Stomach (tissue), 9 donors: Measurements from ENCODE around the gene OOSP3. TPM values are rescaled to one million over a fixed set of nuclear protein-coding genes. Genes with fewer than 3 reads are reported as not detected.
"Not testable (repeated sequence)": the region's sequence is repeated elsewhere in the genome, so short reads cannot be mapped to it uniquely, and the experiment has no call there.

Experiments used
- DNase-seq, 2 donors: peaks; one replicate each; pipeline versions ENCODE4 v3.0.0 to v3.0.0-alpha.2; 2013 to 2019
- H3K27ac ChIP-seq, 5 donors: fragments of 200-600 bp in 4 of 5; sonication (generic) in 4 of 5; one replicate each; pipeline ENCODE4 v1.5.1; 2013 to 2019; ENCODE audit warnings: mild to moderate bottlenecking in 1 of 5, moderate library complexity in 1 of 5
- H3K27me3 ChIP-seq, 3 donors: fragments of 200-600 bp; sonication (generic); one replicate each; pipeline ENCODE4 v1.5.1; 2017 to 2019; ENCODE audit warnings: mixed run types in 1 of 3
- H3K36me3 ChIP-seq, 4 donors: fragments of 200-600 bp; sonication (generic); 1 replicate in 3 of 4; 2 replicates in 1 of 4; pipeline ENCODE4 v1.5.1; 2016 to 2019
- H3K4me1 ChIP-seq, 4 donors: fragments of 200-600 bp; sonication (generic); one replicate each; pipeline ENCODE4 v1.5.1; 2016 to 2019
- H3K4me3 ChIP-seq, 4 donors: fragments of 200-600 bp; sonication (generic) in 3 of 4; one replicate each; pipeline ENCODE4 v1.5.1; 2016 to 2019; ENCODE audit warnings: mild to moderate bottlenecking in 1 of 4
- H3K9me3 ChIP-seq, 4 donors: fragments of 200-600 bp; sonication (generic); one replicate each; pipeline ENCODE4 v1.5.1; 2016 to 2019
- CTCF ChIP-seq, 7 experiments: fragments of 450-650 bp in 4 of 7; fragments of 200-600 bp in 3 of 7; sonication (generic) in 3 of 7; IDR thresholded peaks; one replicate each; pipeline ENCODE4 v1.5.1; 2016 to 2019; ENCODE audit warnings: antibody characterized with exemption in 7 of 7, control low read depth in 2 of 7, mild to moderate bottlenecking in 1 of 7
- EP300 ChIP-seq: sonication (generic); formaldehyde crosslinking; IDR thresholded peaks from one replicate; pipeline ENCODE4 v1.6.1; 2017; ENCODE audit warnings: antibody characterized with exemption
- POLR2A ChIP-seq, 4 donors: fragments of 450-650 bp; IDR thresholded peaks; one replicate each; pipeline ENCODE4 v1.6.1; 2016; ENCODE audit warnings: antibody characterized with exemption in 4 of 4, control low read depth in 2 of 4, mild to moderate bottlenecking in 1 of 4, moderate library complexity in 1 of 4
- POLR2AphosphoS5 ChIP-seq, 3 donors: sonication (generic); formaldehyde crosslinking; IDR thresholded peaks; one replicate each; pipeline ENCODE4 v1.6.1; 2016; ENCODE audit warnings: antibody characterized with exemption in 3 of 3
- WGBS, 5 donors: extraction: QIAGEN DNeasy Blood & Tissue Kit in 3 of 5; methylation state at CpG; one replicate each; pipeline versions ENCODE4 v1.1.5 to v1.1.7; 2013 to 2018; 5-methylcytosine and 5-hydroxymethylcytosine counted together
- intact Hi-C: fragments of 100-400 bp; cut with DNase I; formaldehyde crosslinking; loops from one replicate; pipeline ENCODE4 v1.15.1; 2023; ENCODE audit warnings: low total_unique reads
- polyA plus RNA-seq, 3 donors: library from polyadenylated mRNA; stranded (reverse); fragments of 200-250 nt; gene quantifications; one replicate each; pipeline ENCODE4 v1.2.3, GENCODE V29; 2013
- total RNA-seq, 5 donors: library from RNA; depleted of rRNA; stranded (reverse); fragments of >200 nt; gene quantifications; one replicate each; pipeline versions ENCODE4 v1.1.0 to v1.2.3, GENCODE V29; 2014 to 2016
- donor health status: healthy with polysubstance abuse.
- donor health status: Bipolar disorder and iron deficiency.
- donor health status: healthy.

OOSP3 gene
- total and polyA plus RNA-seq, 8 donors: not detected

- Histone ChIP-seq H3K4me1 (peaks cover 0 to 21% (median 13%) of the 10 kb centered on the region in 4 donors), H3K27me3 (no peaks in the 10 kb centered on the region), H3K4me3 (no peak overlapping the region), H3K27ac (peak overlapping the region in 2 of 5 donors; percentile 10 to 16), H3K36me3 (no peaks in the 10 kb centered on the region), H3K9me3 (no peaks in the 10 kb centered on the region)
- intact Hi-C loops: no loop called here
- DNase-seq: no peak
- TF ChIP-seq CTCF (IDR thresholded peaks at IDR 0.05): no peak
- no peak for TF ChIP-seq EP300
- TF ChIP-seq POLR2A (IDR thresholded peaks at IDR 0.05): no peak
- no peak for TF ChIP-seq POLR2AphosphoS5 (IDR thresholded peaks at IDR 0.05)
- WGBS, 5 donors: 70 to 93% (median 81%) methylated on average over 2 of the region's 2 CpGs
Observed at GRCh38 chr11:59841514-59841913, 37.1 kb upstream of the OOSP3 start.

GRCh38 chr11:59842316-59842715 lies 36.3 kb upstream of the OOSP3 start:
- DNase-seq: no peak
- no peaks in the 10 kb centered on the region for H3K36me3 ChIP-seq
- 74 to 87% (median 80%) methylated on average over 12 of the region's 12 CpGs for WGBS, 5 donors
- intact Hi-C loops: no loop called here
- H3K27me3 ChIP-seq: no peaks in the 10 kb centered on the region
- H3K4me1 ChIP-seq: peaks cover 0 to 21% (median 13%) of the 10 kb centered on the region in 4 donors
- H3K4me3 ChIP-seq: peak overlapping the region in 1 of 4 donors; percentile 7
- H3K9me3 ChIP-seq: no peaks in the 10 kb centered on the region
- TF ChIP-seq CTCF (IDR thresholded peaks at IDR 0.05) (no peak), POLR2A (IDR thresholded peaks at IDR 0.05) (no peak), POLR2AphosphoS5 (IDR thresholded peaks at IDR 0.05) (no peak)
- H3K27ac ChIP-seq: peak overlapping the region in 4 of 5 donors; percentile 11 to 45 (median 22)

- WGBS, 5 donors: 21 to 53% (median 37%) methylated on average over 4 of the region's 4 CpGs
- intact Hi-C loops: no loop called here
- no peak for TF ChIP-seq EP300
- TF ChIP-seq POLR2AphosphoS5 (IDR thresholded peaks at IDR 0.05): peak in 1 of 3 donors; percentile 23
Observed at GRCh38 chr11:59845399-59845798, 33.2 kb upstream of the OOSP3 start, which contains the start of gene CBLIF. Gene CBLIF (minus strand): TSS chr11:59845499. CDS start chr11:59845453, 46 bp downstream.

GRCh38 chr11:59846556-59846955 lies 32.0 kb upstream of the OOSP3 start:
- intact Hi-C loops: no loop called here
- 67 to 76% (median 73%) methylated on average over 5 of the region's 5 CpGs for WGBS, 5 donors
- Histone ChIP-seq H3K9me3 (no peaks in the 10 kb centered on the region), H3K4me3 (no peak overlapping the region), H3K36me3 (no peaks in the 10 kb centered on the region), H3K4me1 (peaks cover 0 to 11% (median 10%) of the 10 kb centered on the region in 4 donors), H3K27ac (peak overlapping the region in 4 of 5 donors; percentile 7 to 61 (median 36)), H3K27me3 (no peaks in the 10 kb centered on the region)
- TF ChIP-seq CTCF (IDR thresholded peaks at IDR 0.05) (no peak), POLR2AphosphoS5 (IDR thresholded peaks at IDR 0.05) (no peak), POLR2A (IDR thresholded peaks at IDR 0.05) (no peak), EP300 (no peak)
- DNase-seq: no peak

More at GRCh38 chr11:59845399-59845798, 33.2 kb upstream of the OOSP3 start, which contains the start of gene CBLIF:
- Histone ChIP-seq H3K27ac (peak within 1 kb of the TSS; percentile 13 to 61 (median 49)), H3K36me3 (no peaks in the 10 kb centered on the region), H3K4me1 (peaks cover 0 to 11% (median 10%) of the 10 kb centered on the region in 4 donors), H3K27me3 (no peaks in the 10 kb centered on the region), H3K9me3 (no peaks in the 10 kb centered on the region), H3K4me3 (peak within 1 kb of the TSS in 1 of 4 donors; percentile 12)
- DNase-seq: peak; percentile 34 to 54

- TF ChIP-seq POLR2A (IDR thresholded peaks at IDR 0.05) (no peak), POLR2AphosphoS5 (IDR thresholded peaks at IDR 0.05) (no peak), CTCF (IDR thresholded peaks at IDR 0.05) (no peak), EP300 (no peak)
- 77 to 92% (median 90%) methylated on average over 3 of the region's 3 CpGs for WGBS, 5 donors
- Histone ChIP-seq H3K4me1 (peaks cover 0 to 11% (median 10%) of the 10 kb centered on the region in 4 donors), H3K27me3 (no peaks in the 10 kb centered on the region), H3K4me3 (no peak overlapping the region), H3K9me3 (no peaks in the 10 kb centered on the region), H3K36me3 (no peaks in the 10 kb centered on the region), H3K27ac (no peak overlapping the region)
- DNase-seq: no peak
- intact Hi-C loops: no loop called here
Observed at GRCh38 chr11:59847626-59848025, 31.0 kb upstream of the OOSP3 start.

GRCh38 chr11:59848439-59848838 lies 30.1 kb upstream of the OOSP3 start:
- peaks cover 0 to 11% (median 10%) of the 10 kb centered on the region in 4 donors for H3K4me1 ChIP-seq
- intact Hi-C loops, H3K36me3 ChIP-seq, H3K4me3 ChIP-seq, DNase-seq, H3K9me3 ChIP-seq, H3K27me3 ChIP-seq: not testable (repeated sequence)
- WGBS, 5 donors: 91 to 95% (median 93%) methylated on average over 6 of the region's 6 CpGs
- H3K27ac ChIP-seq: peak overlapping the region in 1 of 5 donors; percentile 14
